RWPE2 (cell line): ENCODE data around the gene MPG.

Experiments
- ATAC-seq: fragments of 200-7000 bp; cut with Tn5 transposase; 3 replicates; pipeline ENCODE4 v1.9.1; 2021; ENCODE audit warnings: low read depth
- DNase-seq: peaks from one replicate; pipeline ENCODE4 v3.0.0-alpha.2; 2020; ENCODE audit warnings: low spot score
- H3K27ac ChIP-seq: fragments of 450-650 bp; 2 replicates; pipeline ENCODE4 v1.5.1; 2017; ENCODE audit warnings: mild to moderate bottlenecking; ENCODE audit not compliant: poor library complexity, severe bottlenecking
- H3K27me3 ChIP-seq: fragments of 250-450 bp; sonication (Bioruptor Pico); 2 replicates; pipeline ENCODE4 v1.5.1; 2021; ENCODE audit warnings: mild to moderate bottlenecking, moderate library complexity; ENCODE audit not compliant: insufficient read depth, poor library complexity, severe bottlenecking
- H3K36me3 ChIP-seq: fragments of 250-450 bp; sonication (Bioruptor Pico); 2 replicates; pipeline ENCODE4 v1.5.1; 2020; ENCODE audit warnings: low read depth, mild to moderate bottlenecking, moderate library complexity
- H3K4me1 ChIP-seq: fragments of 250-450 bp; sonication (Bioruptor Pico); 2 replicates; pipeline ENCODE4 v1.5.1; 2021; ENCODE audit warnings: mild to moderate bottlenecking, moderate library complexity; ENCODE audit not compliant: insufficient read depth, poor library complexity, severe bottlenecking
- H3K4me3 ChIP-seq: fragments of 250-450 bp; sonication (Bioruptor Pico); 2 replicates; pipeline ENCODE4 v1.5.1; 2021; ENCODE audit warnings: mild to moderate bottlenecking, moderate library complexity; ENCODE audit not compliant: severe bottlenecking
- H3K9me3 ChIP-seq: fragments of 250-450 bp; sonication (Bioruptor Pico); 2 replicates; pipeline ENCODE4 v1.5.1; 2021; ENCODE audit warnings: mild to moderate bottlenecking, moderate library complexity; ENCODE audit not compliant: severe bottlenecking
- TF ChIP-seq, protein P1 (sequence below): fragments of 450-650 bp; IDR thresholded peaks from one replicate; pipeline ENCODE4 v1.5.1; 2017; ENCODE audit warnings: mild to moderate bottlenecking, moderate library complexity; ENCODE audit not compliant: poor library complexity, severe bottlenecking

The MPG gene

DNA sequence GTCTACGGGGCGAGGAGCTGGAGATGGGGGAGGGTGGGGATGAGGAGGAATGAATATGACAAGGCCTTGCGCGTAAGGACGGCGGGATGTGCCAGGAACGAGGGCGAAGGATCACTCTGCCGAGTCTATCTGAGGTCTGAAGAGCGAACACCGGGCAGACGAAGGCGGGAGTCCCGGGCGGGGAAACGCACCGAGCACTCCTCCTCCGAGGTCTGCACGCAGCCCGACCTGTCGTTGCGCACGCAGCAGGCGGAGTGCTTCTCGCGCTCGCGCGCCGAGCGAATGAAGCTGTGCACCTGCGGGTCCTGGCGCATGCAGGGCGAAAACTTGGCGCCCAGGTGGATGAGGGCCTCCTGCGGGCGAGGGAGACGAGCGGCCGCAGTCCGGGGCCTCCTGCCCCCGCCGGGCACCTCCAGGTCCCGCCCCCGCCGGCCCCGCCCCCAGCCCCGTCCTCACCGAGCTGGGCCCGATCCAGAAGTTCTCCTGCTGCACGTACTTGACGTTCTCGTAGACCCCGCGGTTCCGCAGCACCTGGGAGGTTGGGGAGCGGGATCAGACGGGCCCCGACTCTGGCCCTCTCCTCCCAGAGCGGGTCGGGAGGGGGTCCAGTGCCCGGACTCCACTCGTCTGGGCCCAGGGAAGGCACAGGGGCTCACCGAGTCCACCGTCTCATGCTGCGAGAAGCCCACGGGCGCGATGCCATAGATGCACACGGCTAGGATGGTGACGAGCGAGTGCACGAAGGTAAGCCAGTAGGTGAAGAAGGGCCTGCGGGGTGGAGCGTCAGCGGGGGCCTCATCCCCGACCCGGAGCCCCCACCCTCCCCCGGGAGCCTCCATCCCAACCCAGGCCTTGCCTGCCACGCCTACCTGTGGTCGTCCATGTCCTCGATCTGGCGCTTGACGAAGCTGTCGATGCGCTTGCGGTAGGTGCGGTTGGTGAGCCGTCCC is 16.8 kb upstream of the MPG start:
- no peaks in the 10 kb centered on the region for H3K27me3 ChIP-seq
- DNase-seq = peak; percentile 64
- H3K4me1 ChIP-seq = no peaks in the 10 kb centered on the region
- no peaks in the 10 kb centered on the region for H3K9me3 ChIP-seq
- no peak overlapping the region for H3K27ac ChIP-seq
- H3K36me3 ChIP-seq = peaks cover 47% of the 10 kb centered on the region
- ATAC-seq = no peak
- no peak overlapping the region for H3K4me3 ChIP-seq
- TF ChIP-seq, protein P1, sequence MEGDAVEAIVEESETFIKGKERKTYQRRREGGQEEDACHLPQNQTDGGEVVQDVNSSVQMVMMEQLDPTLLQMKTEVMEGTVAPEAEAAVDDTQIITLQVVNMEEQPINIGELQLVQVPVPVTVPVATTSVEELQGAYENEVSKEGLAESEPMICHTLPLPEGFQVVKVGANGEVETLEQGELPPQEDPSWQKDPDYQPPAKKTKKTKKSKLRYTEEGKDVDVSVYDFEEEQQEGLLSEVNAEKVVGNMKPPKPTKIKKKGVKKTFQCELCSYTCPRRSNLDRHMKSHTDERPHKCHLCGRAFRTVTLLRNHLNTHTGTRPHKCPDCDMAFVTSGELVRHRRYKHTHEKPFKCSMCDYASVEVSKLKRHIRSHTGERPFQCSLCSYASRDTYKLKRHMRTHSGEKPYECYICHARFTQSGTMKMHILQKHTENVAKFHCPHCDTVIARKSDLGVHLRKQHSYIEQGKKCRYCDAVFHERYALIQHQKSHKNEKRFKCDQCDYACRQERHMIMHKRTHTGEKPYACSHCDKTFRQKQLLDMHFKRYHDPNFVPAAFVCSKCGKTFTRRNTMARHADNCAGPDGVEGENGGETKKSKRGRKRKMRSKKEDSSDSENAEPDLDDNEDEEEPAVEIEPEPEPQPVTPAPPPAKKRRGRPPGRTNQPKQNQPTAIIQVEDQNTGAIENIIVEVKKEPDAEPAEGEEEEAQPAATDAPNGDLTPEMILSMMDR = no peak

GRCh38 chr16:61879-62281 is 16.1 kb upstream of the MPG start:
- TF ChIP-seq, protein P1 = no peak
- H3K4me3 ChIP-seq = no peak overlapping the region
- DNase-seq (no peak), ATAC-seq (no peak)
- peaks cover 47% of the 10 kb centered on the region for H3K36me3 ChIP-seq
- no peaks in the 10 kb centered on the region for H3K4me1 ChIP-seq
- no peak overlapping the region for H3K27ac ChIP-seq
- no peaks in the 10 kb centered on the region for H3K27me3 ChIP-seq
- H3K9me3 ChIP-seq = no peaks in the 10 kb centered on the region

DNA sequence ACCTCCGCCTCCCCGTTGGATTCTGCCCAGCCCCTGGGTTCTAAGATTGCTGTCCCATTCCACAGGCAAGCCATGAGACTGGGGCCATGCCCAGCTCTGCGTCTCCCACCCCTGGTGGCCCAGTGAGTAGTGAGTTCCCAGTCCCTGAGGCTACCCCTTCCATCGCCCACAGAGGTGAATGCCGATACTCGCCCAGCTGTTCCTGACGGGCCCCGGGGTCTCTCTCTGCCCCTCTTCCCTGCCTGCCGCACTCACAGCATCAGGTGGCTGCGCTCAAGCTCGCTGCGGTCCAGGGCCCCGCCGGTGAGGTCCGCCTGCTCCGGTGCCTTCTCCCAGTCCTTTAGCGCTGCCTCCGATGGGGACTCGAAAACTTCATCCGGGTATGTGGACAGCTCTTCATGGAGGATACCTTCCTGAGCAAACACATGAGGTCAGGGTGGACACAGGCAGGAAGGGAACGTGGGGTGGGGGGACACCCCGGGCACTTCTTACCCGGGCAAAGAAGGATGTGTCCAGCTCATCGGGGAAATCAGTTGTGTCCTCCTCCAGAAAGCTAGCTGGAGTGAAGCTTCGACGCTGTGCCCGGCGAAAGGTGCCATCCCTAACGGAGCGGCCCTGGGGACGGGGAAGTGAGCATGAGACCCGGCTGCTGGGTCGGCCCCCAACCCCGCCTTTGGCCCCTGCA is 15.6 kb upstream of the MPG start:
- Histone ChIP-seq H3K36me3 (peaks cover 44% of the 10 kb centered on the region), H3K4me3 (no peak overlapping the region), H3K27me3 (no peaks in the 10 kb centered on the region), H3K27ac (no peak overlapping the region), H3K9me3 (no peaks in the 10 kb centered on the region), H3K4me1 (no peaks in the 10 kb centered on the region)
- TF ChIP-seq, protein P1 = no peak
- DNase-seq (no peak), ATAC-seq (no peak)

DNA sequence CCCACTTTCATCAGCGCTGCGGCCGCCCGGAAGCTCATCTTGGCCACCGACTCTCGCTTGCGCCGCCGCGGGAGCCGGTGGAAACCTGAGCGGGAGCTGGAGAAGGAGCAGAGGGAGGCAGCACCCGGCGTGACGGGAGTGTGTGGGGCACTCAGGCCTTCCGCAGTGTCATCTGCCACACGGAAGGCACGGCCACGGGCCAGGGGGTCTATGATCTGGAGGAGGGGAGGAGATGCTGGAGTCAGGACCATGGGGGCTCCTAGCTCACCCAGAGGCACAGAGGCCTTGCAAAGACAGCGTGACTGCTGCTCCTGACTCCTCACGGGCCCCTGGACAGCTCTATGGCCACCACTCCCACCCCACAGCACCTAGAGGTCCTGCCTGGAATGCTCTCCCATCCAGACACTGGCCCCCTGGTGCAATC is 15.0 kb upstream of the MPG start:
- no peaks in the 10 kb centered on the region for H3K9me3 ChIP-seq
- no peaks in the 10 kb centered on the region for H3K4me1 ChIP-seq
- H3K27me3 ChIP-seq = no peaks in the 10 kb centered on the region
- H3K27ac ChIP-seq = no peak overlapping the region
- H3K36me3 ChIP-seq = peaks cover 42% of the 10 kb centered on the region
- no peak overlapping the region for H3K4me3 ChIP-seq
- TF ChIP-seq, protein P1 = no peak
- no peak for ATAC-seq
- DNase-seq = no peak
